CD4-positive, alpha-beta T cell treated with Interleukin-1 beta for 1 hour (primary cell): ENCODE data around the gene CMSS1.
"Not testable (repeated sequence)": the region's sequence is repeated elsewhere in the genome, so short reads cannot be mapped to it uniquely, and the experiment has no call there.

ENCODE experiments used
- DNase-seq, 2 donors: peaks; one replicate each; pipeline ENCODE4 v3.0.0-alpha.2; 2020 to 2022

Gene CMSS1

DNA sequence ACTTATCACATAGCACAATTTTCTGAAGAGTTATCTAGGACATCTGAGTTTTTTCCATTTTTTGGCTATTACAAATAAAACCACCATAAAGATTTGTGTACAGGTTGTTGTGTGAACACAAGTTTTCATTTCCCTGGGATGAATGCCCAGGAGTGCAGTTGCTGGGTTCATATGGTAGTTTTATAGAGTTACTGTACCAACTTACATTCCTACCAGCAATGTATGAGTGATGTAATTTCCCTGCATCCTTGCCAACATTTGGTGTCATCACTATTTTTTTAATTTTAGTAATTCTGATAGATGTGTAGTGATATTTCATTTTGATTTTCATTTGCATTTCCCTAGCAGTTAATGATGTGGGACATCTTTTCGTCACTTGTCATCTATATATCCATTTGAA lies 276.2 kb downstream of the CMSS1 start:
- DNase-seq = no peak

DNA sequence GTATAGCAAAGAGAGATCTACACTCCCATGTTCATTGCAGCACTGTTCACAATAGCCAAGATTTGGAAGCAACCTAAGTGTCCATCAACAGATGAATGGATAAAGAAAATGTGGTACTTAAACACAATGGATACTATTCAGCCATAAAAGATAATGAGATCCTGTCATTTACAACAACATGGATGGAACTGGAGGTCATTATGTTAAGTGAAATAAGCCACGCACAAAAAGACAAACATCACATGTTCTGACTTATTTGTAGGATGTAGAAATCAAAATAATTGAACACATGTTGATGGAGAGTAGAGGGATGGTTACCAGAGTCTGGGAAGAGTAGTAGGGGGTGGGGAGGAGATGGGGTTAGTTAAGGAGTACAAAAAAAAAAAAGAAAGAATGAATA lies 278.6 kb downstream of the CMSS1 start:
- DNase-seq = not testable (repeated sequence)

DNA sequence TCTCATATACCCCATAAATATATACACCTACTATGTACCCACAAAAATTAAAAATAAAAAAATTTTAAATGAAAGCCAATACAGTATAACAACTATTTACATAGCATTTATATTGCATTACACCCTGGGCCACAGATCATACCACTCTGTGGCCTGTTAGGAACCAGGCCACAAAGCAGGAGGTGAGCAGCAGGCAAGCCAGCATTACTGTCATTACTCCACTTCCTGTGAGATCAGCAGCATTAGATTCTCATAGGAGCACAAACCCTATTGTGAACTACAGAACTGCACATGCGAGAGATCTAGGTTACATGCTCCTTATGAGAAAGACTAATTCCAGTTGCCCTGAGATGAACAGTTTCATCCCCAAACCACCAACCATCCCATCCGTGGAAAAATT lies 279.2 kb downstream of the CMSS1 start:
- DNase-seq = no peak

DNA sequence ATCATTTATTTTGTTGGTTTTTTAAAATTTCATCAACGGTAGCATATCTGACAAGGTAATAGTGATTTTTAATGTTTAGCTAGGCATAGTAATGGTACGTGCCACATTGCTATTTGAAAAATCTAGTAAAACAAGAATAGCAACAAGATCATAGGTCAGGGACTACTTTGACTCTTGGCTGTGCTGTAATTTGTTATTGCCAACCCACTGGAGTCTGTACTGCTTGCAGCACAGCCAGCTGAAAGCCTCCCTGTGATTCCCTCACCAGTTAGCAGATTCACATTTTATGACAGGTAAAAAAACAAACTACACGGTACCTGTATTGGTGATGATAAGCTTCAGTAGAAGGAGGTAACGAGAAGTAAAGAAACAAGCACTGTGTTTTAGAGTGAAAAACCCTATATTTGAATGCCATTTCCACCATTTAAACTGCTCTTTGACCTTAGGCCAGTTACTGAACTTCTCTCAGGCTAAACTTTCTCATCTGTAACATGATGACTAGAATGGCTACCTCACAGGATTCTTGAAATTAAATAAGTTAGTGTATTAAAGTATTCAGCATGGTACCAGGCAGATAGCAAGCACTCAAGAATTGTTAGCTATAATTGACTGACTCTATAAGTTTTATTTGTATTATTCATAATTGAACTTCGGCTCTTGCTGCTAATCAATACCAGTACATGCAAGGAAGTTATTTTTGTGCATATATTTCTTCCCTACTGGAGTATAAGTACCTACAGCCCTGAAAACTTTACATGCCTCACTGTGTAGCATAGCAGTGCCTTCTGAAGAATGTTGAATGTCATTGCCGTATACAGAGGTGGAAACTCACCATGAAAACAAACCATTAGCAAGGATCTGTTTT lies 280.5 kb downstream of the CMSS1 start:
- DNase-seq = no peak

DNA sequence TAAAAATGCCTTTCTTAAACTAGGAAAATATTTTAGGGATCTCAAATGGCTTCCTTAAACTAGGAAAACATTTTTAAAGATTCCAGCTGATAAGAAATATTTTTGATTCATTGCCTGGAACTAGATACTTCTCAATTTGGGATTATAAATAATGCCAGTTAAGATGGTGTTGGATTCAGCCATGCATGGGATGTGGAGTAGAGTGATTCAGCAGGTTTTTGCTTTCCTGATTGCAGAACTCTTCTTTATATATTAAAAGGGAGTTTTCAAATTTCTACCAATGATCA lies 281.1 kb downstream of the CMSS1 start:
- no peak for DNase-seq

DNA sequence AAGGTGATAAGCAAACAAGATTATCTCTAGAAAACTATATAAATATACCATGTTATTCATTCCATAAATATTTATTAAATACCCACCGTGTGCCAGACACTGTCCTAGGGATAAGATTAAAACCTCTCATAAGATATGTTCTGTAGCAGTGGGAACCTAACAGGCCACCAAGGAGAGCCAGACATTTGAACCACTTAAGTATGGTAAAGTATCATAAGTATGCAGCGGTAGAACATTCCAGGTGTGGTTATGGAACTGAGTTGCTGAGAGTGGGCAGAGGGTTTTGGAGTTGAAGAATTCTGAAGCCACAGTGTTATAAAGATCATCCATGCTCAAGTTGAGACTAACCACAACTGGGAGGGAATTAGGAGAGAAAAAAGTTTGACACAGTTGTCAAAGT lies 282.0 kb downstream of the CMSS1 start:
- DNase-seq = no peak

DNA sequence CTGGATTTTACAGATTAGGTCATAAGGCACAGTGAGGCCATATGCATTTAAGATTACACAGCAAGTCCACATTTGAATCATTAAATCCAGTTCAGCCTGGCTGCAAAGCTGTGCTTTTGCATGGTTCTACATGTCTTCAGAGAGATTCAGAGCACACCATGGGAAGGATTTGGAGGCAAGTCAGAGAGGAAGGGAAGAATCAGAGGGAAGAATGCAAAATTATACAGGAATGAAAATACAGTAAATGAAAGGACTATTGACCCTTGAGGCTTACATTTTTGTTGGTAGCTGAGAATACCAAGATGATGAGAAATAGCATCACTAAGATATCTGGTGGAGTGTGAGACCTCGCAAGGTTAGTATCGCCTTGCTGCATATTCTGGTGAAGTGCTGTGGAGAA lies 282.8 kb downstream of the CMSS1 start:
- DNase-seq = no peak

DNA sequence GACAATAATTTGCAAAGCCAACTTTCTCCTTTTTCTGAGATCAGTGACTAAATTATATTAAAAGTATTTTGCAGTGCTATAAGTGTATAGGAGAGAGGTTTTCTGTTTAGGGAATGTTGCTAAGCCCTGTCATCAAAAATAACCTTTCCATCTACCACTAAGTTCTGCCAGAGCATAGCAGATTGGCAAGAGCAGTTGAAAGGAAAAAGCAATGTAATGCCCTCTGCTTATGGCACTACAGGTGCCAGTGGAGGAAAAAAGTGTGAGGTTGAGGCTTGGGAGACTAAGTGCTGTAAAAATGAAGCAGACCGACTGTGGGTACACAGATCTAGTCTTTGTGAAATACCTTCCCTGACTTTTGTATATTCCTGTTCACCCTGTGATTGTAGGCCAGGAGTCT lies 285.1 kb downstream of the CMSS1 start:
- DNase-seq = no peak

DNA sequence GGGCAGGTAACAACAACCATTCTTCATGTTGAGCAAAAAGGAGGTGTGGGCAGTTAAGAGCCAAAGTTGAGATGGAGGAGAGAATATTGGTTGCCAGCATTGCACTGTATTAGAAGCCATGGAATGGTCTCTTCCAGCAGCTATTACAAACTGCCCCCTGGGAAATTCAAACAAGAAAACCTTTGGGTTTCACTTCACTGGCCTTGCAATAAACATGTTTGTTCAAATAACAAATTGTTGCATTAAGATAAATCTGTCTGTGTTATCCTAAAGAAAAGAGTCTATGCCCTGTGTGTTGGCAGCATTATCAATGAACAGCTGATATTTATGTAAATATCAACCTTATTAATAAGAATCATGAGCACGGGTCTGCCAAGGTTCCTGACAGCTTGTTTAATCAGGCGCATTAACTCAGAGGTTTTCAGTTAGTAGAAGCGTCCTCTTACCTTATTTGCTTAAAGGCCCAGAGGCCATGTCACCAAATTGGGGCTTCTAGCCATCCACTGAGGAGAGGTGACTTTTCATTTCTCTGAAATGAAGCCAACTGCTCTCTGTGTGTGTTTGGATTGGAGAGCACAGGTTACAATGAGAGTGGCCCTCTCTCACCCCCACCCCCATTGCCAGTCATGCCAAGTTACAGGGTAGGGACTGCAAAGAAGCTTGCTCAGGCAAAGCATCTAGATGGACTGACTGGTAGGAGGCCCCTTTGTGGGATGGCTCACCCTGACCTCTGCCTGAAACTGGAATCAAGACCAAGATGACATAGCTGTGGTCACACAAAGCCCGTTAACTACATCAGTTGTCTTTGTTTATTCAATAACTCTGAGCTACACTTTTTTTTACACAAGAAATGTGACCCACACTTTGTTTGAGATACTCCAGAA lies 286.1 kb downstream of the CMSS1 start:
- DNase-seq = no peak

DNA sequence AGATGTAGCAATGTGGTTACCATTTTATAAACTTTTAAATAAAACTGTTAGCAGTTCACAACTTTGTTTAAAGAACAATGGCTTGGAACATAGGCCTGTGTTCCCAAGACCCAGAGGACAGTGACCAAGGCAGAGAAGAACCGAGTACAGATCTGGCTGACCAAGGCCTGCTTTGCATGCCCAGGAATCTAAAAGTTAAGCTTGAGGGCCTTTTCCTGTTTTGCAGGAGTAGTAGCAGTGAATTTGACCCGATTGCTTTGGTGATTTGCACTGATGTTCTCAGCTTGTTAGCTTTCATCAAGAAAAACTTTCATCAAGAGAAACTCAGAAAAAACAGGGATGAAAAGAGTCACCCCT lies 286.8 kb downstream of the CMSS1 start:
- DNase-seq = no peak

DNA sequence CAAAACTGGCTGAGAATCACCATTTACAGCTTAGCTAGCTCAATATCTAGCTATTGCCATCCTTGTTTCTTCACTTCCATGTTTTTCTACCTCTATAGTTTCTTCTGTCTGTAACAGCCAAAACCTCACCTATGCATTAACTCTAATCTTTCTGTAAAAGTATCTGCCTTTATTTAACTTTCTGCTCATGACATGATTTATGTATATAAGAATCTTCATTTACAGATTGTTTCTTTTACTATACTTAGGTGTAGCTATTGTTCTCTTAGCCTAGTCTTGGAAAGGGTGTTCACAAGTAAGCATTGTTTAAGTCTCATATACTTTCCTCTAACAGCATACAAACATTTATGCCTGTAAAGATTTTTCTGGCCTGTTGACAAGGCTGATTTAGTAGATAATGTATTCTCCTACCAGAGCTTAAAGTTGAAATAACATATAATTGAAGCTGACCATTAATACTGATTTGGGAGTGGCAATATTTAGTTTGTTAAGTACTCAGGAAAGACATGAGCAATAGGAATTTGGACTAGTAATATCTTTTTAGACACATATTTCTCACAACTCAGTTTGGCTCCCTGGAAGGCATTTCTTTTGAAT lies 287.3 kb downstream of the CMSS1 start:
- DNase-seq = no peak

DNA sequence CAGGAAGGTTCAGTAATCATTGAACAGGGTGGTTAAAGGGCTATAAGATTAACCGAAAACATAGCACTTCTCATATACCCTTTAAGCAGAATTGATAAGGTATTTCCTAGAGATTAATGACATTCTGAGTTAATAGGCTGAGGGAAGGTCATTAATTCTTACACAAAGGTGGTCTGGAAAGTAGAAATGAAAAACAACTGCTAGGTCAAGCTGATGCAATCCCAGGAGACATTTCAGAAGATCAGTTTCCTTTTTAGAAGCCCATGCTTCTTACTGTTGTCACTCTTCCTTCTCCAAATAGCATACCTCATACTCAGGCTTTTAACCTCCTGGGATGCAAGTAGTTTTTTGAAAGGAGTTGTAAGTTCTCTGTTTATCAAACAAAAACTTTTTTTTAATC lies 287.8 kb downstream of the CMSS1 start:
- DNase-seq = no peak

DNA sequence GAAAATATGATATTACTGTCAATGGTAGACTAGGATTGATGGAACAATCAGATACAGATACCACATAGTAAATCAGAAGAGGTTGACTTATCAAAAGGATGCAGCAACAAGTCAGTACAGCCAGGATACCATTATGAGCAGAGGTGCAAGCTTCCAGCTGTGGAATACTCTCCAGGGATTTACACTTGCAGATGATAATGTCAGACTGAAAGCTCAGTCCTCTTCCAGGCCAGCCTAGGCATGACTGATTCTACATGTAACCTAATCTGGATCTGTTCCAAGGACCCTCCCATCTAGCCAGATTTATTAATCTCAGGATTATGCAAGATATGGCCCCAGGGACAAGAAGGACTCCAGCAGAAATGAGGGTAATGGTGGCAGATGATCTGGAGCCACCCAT lies 288.4 kb downstream of the CMSS1 start:
- DNase-seq = no peak

DNA sequence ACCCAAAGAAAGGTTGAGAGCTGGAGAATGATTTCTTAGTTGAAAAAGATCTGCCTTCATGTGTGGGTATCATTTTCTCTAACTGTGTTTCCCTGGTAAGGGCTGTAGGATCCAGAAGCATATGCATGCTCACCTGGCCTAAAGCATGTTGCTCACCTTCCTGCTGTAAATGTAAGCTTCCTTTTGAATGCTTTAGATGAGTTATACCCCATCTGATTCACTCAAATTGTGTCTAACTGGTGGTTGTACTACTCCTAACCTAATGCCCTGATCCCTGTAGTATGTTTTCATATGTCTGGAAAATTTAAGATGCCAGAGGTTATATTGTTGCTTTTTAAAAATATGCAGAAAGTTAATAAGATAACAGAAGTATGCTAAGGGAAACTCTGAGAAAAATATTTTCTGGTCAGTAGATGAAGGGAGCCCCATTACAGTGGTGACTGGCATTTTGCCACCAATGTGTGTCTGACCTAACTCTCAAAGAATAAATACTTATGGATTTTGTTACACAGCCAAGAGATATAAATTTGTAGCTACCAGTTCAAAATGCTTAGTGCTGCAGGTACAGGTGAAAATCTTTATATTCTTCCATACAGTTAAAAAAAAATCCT lies 289.0 kb downstream of the CMSS1 start:
- DNase-seq = no peak

DNA sequence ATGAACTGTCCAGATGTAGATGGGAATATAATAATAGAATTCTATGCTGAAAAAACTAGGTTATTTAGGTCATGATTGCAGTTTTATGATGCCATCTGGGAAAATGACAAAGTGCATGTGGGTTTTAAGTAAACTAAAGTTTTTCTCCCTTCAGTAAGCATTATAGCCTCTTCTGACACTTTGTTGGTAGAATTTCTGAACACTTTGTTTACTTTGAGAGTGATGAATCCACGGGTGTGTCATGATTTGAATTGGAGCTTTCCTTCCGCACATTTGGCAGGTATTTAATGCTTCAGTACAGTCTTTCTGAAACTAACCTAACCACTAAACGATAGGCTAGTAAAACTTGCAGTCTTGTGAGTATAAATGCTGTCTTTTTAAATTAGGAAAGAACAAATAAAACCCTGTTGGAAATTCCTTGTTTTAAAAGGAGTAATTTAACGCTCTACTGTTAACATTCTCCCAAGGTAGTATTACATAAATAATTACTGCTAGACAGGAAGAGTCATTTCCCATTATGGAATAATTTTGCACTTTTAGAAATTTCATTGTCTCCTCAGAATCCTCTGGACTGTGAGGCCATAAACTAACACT lies 289.7 kb downstream of the CMSS1 start:
- DNase-seq = no peak

DNA sequence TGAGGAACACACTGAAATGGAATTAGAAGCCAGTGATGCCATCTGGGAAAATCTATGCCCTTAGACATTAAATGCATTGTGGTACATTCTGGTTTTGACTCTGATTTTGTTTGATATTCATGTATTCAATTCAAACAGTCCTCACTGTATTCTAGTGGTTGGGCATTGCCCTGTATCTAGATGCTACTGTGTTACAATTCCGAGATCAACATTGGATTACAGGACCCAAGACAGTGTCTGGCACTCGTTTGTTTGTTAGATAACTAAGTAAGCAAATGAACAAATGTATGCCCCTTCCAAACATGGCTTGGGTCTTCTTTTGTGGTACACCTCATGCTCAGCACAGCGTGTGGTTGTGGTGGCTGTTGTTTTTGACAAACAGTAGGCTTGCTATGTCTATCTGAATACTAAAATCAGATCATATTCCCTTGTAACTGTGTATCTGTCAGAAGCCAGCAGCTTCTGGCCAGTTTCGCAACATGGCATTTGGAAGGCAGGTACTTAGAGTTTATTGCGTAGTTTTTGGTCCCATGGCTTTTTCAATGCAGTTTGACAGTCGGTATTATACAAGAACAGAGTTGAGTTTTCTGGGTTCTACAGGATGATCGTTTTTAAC lies 290.9 kb downstream of the CMSS1 start:
- DNase-seq = no peak

DNA sequence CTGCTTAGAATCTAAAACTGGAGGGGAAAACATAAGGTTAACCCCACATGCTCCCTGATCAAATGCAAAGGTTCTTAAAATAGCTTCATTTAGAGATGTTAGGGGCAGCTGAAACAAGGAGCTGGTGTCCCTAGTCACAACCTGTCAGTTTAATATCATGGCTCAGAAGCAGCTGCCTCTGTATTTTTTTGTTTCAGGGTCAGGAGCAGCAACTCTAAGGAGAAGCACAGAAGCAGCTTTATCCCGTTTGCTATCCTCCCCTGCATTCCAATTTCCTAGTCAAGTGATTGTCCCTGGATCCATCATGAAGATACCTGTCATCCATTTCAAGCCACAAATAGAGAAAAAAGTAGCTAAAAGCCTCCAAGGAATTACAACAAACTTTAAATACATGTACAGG lies 292.5 kb downstream of the CMSS1 start:
- DNase-seq = no peak

DNA sequence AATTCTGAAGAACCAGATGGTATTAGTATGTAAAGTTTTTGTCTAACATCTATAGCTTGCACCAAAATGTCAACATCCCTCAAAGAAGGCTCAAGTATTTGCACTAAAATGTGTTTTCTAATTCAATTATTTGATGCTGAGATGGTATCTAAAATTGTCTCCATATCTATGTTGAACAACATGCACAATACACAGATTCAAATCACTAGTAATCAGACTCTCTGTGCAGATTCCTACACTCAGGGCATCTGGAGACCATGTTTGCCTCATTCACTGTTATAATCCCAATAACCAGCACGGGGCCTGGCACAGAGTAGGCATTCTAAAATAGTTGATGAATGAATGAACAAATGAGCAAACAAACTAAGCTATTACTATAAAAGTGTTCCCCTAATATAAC lies 294.1 kb downstream of the CMSS1 start:
- no peak for DNase-seq

DNA sequence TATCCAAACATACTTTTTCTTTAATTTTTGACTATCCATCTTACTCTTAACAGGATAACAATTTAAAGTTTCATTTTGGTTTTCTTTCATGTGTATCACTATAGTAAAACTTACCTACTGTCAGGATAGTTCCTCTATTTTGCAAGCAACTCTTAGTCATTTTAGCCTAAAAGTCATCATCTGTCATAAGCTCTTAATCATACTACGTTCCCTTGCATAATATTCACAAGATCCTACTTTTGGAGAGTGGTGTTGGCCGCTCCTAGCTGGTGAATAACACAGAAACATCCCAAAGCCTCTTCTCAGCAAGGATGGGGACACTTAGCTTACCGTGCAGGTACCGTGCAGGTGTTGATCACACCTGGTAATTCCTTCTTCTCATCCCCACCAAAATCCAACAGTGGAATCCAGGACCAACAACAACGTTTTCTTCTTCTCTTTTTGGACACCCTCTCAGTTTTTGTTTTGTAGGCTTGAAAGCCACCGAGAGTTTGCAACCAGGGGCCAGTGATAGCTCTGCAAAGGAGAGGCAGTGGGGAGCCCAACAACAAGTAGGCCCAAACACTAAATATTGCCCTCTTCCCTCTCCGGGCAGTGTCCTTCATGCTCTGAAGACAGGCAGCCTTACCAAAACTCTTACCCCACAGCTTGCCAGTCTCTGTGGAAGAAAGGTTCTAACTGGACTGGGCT lies 296.2 kb downstream of the CMSS1 start:
- no peak for DNase-seq

DNA sequence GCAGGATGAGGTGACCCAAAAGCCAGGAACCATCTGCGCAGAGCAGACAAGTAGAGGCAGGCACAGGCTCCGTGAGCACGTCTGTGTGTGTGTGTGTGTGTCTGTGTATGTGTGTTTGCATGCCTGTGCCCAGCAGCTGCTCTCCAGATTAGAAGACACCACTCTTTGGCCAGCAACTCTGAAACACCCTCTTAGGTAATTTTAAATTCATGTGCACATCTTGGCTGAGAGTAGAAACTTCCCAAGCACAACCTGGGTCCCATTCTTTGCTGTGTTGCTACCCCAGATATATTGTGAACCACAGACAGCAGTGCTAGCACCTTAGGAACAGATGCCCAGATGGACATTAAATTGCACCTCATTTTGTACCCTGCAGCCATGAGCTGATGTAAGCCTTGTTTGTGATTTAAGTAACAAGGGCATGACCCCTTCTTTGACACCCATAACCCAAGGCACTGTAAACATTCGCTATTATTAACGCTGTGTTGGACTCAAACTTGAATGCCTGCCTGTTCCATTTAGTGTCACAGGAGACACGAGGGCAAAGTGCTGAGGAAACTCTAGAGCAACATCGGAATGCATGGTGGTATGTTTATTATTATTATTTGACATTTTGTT lies 296.9 kb downstream of the CMSS1 start, which contains the start of gene FILIP1L:
FILIP1L (minus strand) TSS at position 89 of the 618 bp plus-strand sequence.
- DNase-seq = no peak

DNA sequence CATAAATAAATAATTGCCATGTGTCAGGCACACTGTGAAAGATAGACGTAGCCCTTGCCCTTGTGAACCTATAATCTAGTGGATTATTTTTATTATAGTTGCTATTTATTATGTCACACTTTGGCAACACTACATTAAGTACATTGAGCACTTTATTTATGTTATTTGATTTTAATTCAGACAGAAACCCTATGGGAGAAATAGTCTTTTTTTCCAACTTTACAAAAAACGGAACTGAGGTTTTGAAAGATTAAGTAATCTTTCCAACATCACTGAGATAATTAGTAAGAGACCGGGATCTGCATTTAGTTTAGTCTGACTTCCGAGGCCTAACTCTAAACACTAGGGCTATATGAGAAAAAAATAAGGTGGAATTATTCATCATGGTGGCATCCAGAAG lies 299.4 kb downstream of the CMSS1 start:
- no peak for DNase-seq

DNA sequence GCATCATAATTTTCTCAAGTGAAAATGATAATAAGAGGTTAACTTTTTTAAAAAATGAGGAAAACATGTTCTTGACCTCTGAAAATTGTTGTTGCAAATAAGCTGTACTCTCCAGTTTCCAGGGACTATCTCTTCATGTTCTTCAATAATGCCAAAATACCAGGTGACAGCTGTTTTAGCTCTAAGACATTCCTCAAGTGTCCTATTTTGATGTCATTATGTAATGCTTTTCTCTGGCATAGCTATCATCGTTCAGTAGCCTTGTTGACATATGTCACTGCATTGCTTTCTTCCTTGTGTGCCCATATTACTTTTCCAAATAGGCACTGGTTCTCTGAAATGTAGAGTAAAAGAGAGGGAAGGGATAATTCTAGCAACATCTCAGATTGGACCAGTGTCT lies 302.4 kb downstream of the CMSS1 start:
- DNase-seq = no peak
